Hematopoietic multipotent progenitor cell treated with erythropoietin and hydrocortisone succinate and interleukin-3 and kit ligand, for 6 days (in vitro differentiated cells): ENCODE measurements around the gene ABCA4.

Experiments
- DNase-seq: peaks from one replicate; pipeline ENCODE4 v3.0.0-alpha.2; 2015

ABCA4 gene

GRCh38 chr1:94104127-94104684 is 16.7 kb downstream of the ABCA4 start:
- DNase-seq: no peak

GRCh38 chr1:94103608-94104007 is 17.3 kb downstream of the ABCA4 start:
- DNase-seq: no peak

- no peak for DNase-seq
These were observed 19.1 kb downstream of the ABCA4 start for GRCh38 chr1:94101613-94102525.

- DNase-seq: no peak
These were observed 19.9 kb downstream of the ABCA4 start for GRCh38 chr1:94100785-94101612.

- no peak for DNase-seq
These were observed 20.7 kb downstream of the ABCA4 start for GRCh38 chr1:94100129-94100784.

GRCh38 chr1:94099303-94099702 is 21.6 kb downstream of the ABCA4 start:
- no peak for DNase-seq

- no peak for DNase-seq
These were observed 22.3 kb downstream of the ABCA4 start for GRCh38 chr1:94098585-94099111.

GRCh38 chr1:94096797-94097549 is 24.0 kb downstream of the ABCA4 start:
- no peak for DNase-seq

- DNase-seq: no peak
These were observed 25.0 kb downstream of the ABCA4 start for GRCh38 chr1:94095744-94096469.

GRCh38 chr1:94095112-94095637 is 25.8 kb downstream of the ABCA4 start:
- DNase-seq: no peak

- DNase-seq: no peak
These were observed 26.4 kb downstream of the ABCA4 start for GRCh38 chr1:94094469-94095111.

- no peak for DNase-seq
These were observed 27.0 kb downstream of the ABCA4 start for GRCh38 chr1:94093996-94094395.

GRCh38 chr1:94093396-94093795 is 27.6 kb downstream of the ABCA4 start:
- no peak for DNase-seq

- DNase-seq: peak; percentile 46
These were observed 28.7 kb downstream of the ABCA4 start for GRCh38 chr1:94092210-94092613.

- DNase-seq: no peak
These were observed 30.2 kb downstream of the ABCA4 start for GRCh38 chr1:94090761-94091160.

GRCh38 chr1:94087193-94087592 is 33.8 kb downstream of the ABCA4 start:
- no peak for DNase-seq

GRCh38 chr1:94084547-94084946 is 36.4 kb downstream of the ABCA4 start:
- DNase-seq: no peak

GRCh38 chr1:94084085-94084484 is 36.9 kb downstream of the ABCA4 start:
- no peak for DNase-seq

GRCh38 chr1:94083681-94084080 is 37.3 kb downstream of the ABCA4 start:
- no peak for DNase-seq

- no peak for DNase-seq
These were observed 39.2 kb downstream of the ABCA4 start for GRCh38 chr1:94081566-94082344.
